NCI-H1436 (cell line): Measurements from ENCODE around the gene COL20A1.
"Not testable (repeated sequence)": the region's sequence is repeated elsewhere in the genome, so short reads cannot be mapped to it uniquely, and the experiment has no call there.

ENCODE experiments used
- DNase-seq: peaks from one replicate; lab custom pipeline; 2025; lab: John Stamatoyannopoulos, UW

The COL20A1 gene

GRCh38 chr20:63291811-63292210 lies 1.2 kb upstream of the COL20A1 start:
- no peak for DNase-seq

- DNase-seq, result no peak
Observed at GRCh38 chr20:63292292-63292701, 689 bp upstream of the COL20A1 start.

GRCh38 chr20:63293456-63293855 lies 470 bp downstream of the COL20A1 start:
- DNase-seq, result no peak

- DNase-seq, result no peak
Observed at GRCh38 chr20:63293871-63294535, 1.0 kb downstream of the COL20A1 start.

- no peak for DNase-seq
Observed at GRCh38 chr20:63294536-63294900, 1.5 kb downstream of the COL20A1 start.

GRCh38 chr20:63295018-63295417 lies 2.0 kb downstream of the COL20A1 start:
- no peak for DNase-seq

GRCh38 chr20:63295422-63295821 lies 2.4 kb downstream of the COL20A1 start:
- no peak for DNase-seq

- no peak for DNase-seq
Observed at GRCh38 chr20:63295846-63296245, 2.9 kb downstream of the COL20A1 start.

GRCh38 chr20:63296531-63297299 lies 3.7 kb downstream of the COL20A1 start:
- DNase-seq, result no peak

- DNase-seq, result no peak
Observed at GRCh38 chr20:63297371-63297781, 4.4 kb downstream of the COL20A1 start.

- no peak for DNase-seq
Observed at GRCh38 chr20:63297796-63298572, 5.0 kb downstream of the COL20A1 start.

- DNase-seq, result no peak
Observed at GRCh38 chr20:63298731-63299312, 5.8 kb downstream of the COL20A1 start.

- DNase-seq, result no peak
Observed at GRCh38 chr20:63301671-63302070, 8.7 kb downstream of the COL20A1 start.

- DNase-seq, result no peak
Observed at GRCh38 chr20:63303095-63303666, 10.2 kb downstream of the COL20A1 start.

GRCh38 chr20:63305393-63305792 lies 12.4 kb downstream of the COL20A1 start:
- no peak for DNase-seq

- DNase-seq, result not testable (repeated sequence)
Observed at GRCh38 chr20:63305933-63306672, 13.1 kb downstream of the COL20A1 start.

GRCh38 chr20:63306673-63307537 lies 13.9 kb downstream of the COL20A1 start:
- no peak for DNase-seq

- no peak for DNase-seq
Observed at GRCh38 chr20:63307538-63308217, 14.7 kb downstream of the COL20A1 start.

GRCh38 chr20:63308218-63308911 lies 15.4 kb downstream of the COL20A1 start:
- DNase-seq, result no peak
